HCT116 (cell line): ENCODE measurements around the gene CADPS. TPM values are rescaled to one million over a fixed set of nuclear protein-coding genes. Genes with fewer than 3 reads are reported as not detected.

Experiments used
- ATAC-seq: fragments of 200-7000 bp; cut with Tn5 transposase; 2 replicates; pipeline ENCODE4 v1.9.1; 2020; ENCODE audit warnings: mild to moderate bottlenecking, moderate library complexity
- BruUV-seq: library from RNA; stranded (reverse); fragments of 400-500 nt; replicated peaks from 2 replicates; lab custom pipeline; 2021; lab: Mats Ljungman, UMichigan
- CTCF ChIA-PET: fragments of 300-600 bp; sonication (Branson Sonifier 250); formaldehyde crosslinking; loops from one replicate; lab custom pipeline; 2021; ENCODE audit warnings: antibody characterized with exemption; lab: Charles Lee
- POLR2A ChIA-PET: fragments of 300-600, 350-600 bp; sonication (Branson Sonifier 250); formaldehyde crosslinking; loops from one replicate; lab custom pipeline; 2021; ENCODE audit warnings: antibody characterized with exemption; lab: Charles Lee
- RAD21 ChIA-PET, 2 experiments: fragments of 300-600 bp; sonication (Branson Sonifier 250); formaldehyde crosslinking; loops; one replicate each; lab custom pipeline; 2023; ENCODE audit warnings: low total read pairs in 2 of 2; ENCODE audit not compliant: uncharacterized antibody in 2 of 2, unreplicated experiment in 2 of 2, low non-redundant PET in 1 of 2; lab: Charles Lee
- DNase-seq: peaks from one replicate; pipeline ENCODE4 v3.0.0-alpha.2; 2010; ENCODE audit warnings: low read depth, low spot score
- H2AFZ ChIP-seq: fragments of 200-600 bp; shearing (Covaris generic), sonication (generic); 2 replicates; pipeline ENCODE4 v1.6.1; 2017; ENCODE audit warnings: low read depth, mixed run types, mixed read lengths, antibody characterized with exemption, low read length; ENCODE audit not compliant: poor library complexity, severe bottlenecking
- H3K27ac ChIP-seq: 2 replicates; pipeline ENCODE4 v1.5.1; 2012; ENCODE audit warnings: low read depth, low read length
- H3K27me3 ChIP-seq: fragments of 200-600 bp; sonication (generic); 2 replicates; pipeline ENCODE4 v1.6.1; 2016; ENCODE audit warnings: mixed run types, low read length, mixed read lengths; ENCODE audit not compliant: insufficient read depth
- H3K36me3 ChIP-seq, 2 experiments: fragments of 200-500 bp in 1 of 2; fragments of 200-600 bp in 1 of 2; sonication (Bioruptor generic) in 1 of 2; sonication (generic) in 1 of 2; 2 replicates each; pipeline versions ENCODE4 v1.5.1 to v1.6.1; 2014 to 2016; ENCODE audit warnings: low read length in 2 of 2, inconsistent platforms in 1 of 2, mixed read lengths in 1 of 2, mixed run types in 1 of 2; ENCODE audit not compliant: insufficient read depth in 2 of 2, control insufficient read depth in 1 of 2
- H3K4me1 ChIP-seq, 2 experiments: fragments of 200-600 bp in 1 of 2; sonication (generic) in 1 of 2; 2 replicates each; pipeline versions ENCODE4 v1.5.1 to v1.6.1; 2012 to 2017; ENCODE audit warnings: low read length in 2 of 2, inconsistent platforms in 1 of 2, mild to moderate bottlenecking in 1 of 2, mixed read lengths in 1 of 2, mixed run types in 1 of 2, moderate library complexity in 1 of 2; ENCODE audit not compliant: insufficient read depth in 2 of 2, control insufficient read depth in 1 of 2
- H3K4me2 ChIP-seq: fragments of 200-600 bp; sonication (generic); 2 replicates; pipeline ENCODE4 v1.6.1; 2017; ENCODE audit warnings: mixed run types, low read length, mixed read lengths
- H3K4me3 ChIP-seq, 2 experiments: fragments of 200-600 bp in 1 of 2; sonication (generic) in 1 of 2; replicated peaks in 1 of 2; 2 replicates each; pipeline ENCODE4 v1.5.1; 2011 to 2016; ENCODE audit warnings: low read length in 2 of 2, control low read depth in 1 of 2, low read depth in 1 of 2, mild to moderate bottlenecking in 1 of 2, mixed read lengths in 1 of 2, mixed run types in 1 of 2
- H3K79me2 ChIP-seq: fragments of 200-600 bp; sonication (generic); 2 replicates; pipeline ENCODE4 v1.6.1; 2017; ENCODE audit warnings: mild to moderate bottlenecking, mixed run types, low read length, moderate library complexity, mixed read lengths; ENCODE audit not compliant: insufficient read depth
- H3K9ac ChIP-seq: fragments of 200-600 bp; sonication (generic); 2 replicates; pipeline ENCODE4 v1.6.1; 2016; ENCODE audit warnings: low read length, mixed read lengths
- H3K9me2 ChIP-seq: fragments of 200-600 bp; sonication (generic), shearing (Covaris generic); 2 replicates; pipeline ENCODE4 v1.6.1; 2017; ENCODE audit warnings: mixed run types, mild to moderate bottlenecking, moderate library complexity; ENCODE audit not compliant: insufficient read depth
- H3K9me3 ChIP-seq, 2 experiments: fragments of 200-500 bp in 1 of 2; fragments of 200-600 bp in 1 of 2; sonication (Bioruptor generic) in 1 of 2; sonication (generic) in 1 of 2; 2 replicates each; pipeline ENCODE4 v1.6.1; 2014 to 2017; ENCODE audit warnings: low read length in 2 of 2, mixed read lengths in 2 of 2, inconsistent platforms in 1 of 2, low read depth in 1 of 2, mild to moderate bottlenecking in 1 of 2, mixed run types in 1 of 2, moderate library complexity in 1 of 2; ENCODE audit not compliant: control insufficient read depth in 1 of 2, insufficient read depth in 1 of 2
- H4K20me1 ChIP-seq: fragments of 200-600 bp; sonication (generic), shearing (Covaris generic); 2 replicates; pipeline ENCODE4 v1.6.1; 2017; ENCODE audit warnings: mixed run types, mild to moderate bottlenecking, moderate library complexity; ENCODE audit not compliant: insufficient read depth
- CBX3 ChIP-seq: IDR thresholded peaks from 2 replicates; pipeline ENCODE4 v1.6.1; 2012; ENCODE audit warnings: low read depth
- EGR1 ChIP-seq: IDR thresholded peaks from 2 replicates; pipeline ENCODE4 v1.6.1; 2012; ENCODE audit warnings: low read depth
- EZH2 ChIP-seq: fragments of 200-600 bp; sonication (generic); IDR thresholded peaks from 2 replicates; pipeline ENCODE4 v1.6.1; 2017; ENCODE audit warnings: antibody characterized with exemption, mixed run types
- EZH2phosphoT487 ChIP-seq: fragments of 200-600 bp; IDR thresholded peaks from 2 replicates; pipeline ENCODE4 v1.6.1; 2018; ENCODE audit warnings: antibody characterized with exemption, borderline replicate concordance
- SRF ChIP-seq: IDR thresholded peaks from 2 replicates; pipeline ENCODE4 v1.6.1; 2012; ENCODE audit warnings: low read depth
- TCF7L2 ChIP-seq: IDR thresholded peaks from 2 replicates; pipeline ENCODE4 v1.7.0; 2011; ENCODE audit warnings: borderline replicate concordance, inconsistent platforms; ENCODE audit not compliant: insufficient read depth, insufficient read length; ENCODE audit errors: extremely low read depth
- YY1 ChIP-seq: IDR thresholded peaks from 2 replicates; pipeline ENCODE4 v1.6.1; 2011; ENCODE audit warnings: low read length, low read depth, moderate library complexity, mild to moderate bottlenecking; ENCODE audit not compliant: insufficient replicate concordance; ENCODE audit errors: extremely low read depth
- ZNF274 ChIP-seq: fragments of 200-500 bp; sonication (Bioruptor generic); IDR thresholded peaks from 2 replicates; pipeline ENCODE4 v1.6.1; 2014; ENCODE audit warnings: mild to moderate bottlenecking, low read depth, low read length, inconsistent platforms
- intact Hi-C: fragments of 100-400 bp; cut with micrococcal nuclease; formaldehyde crosslinking; loops from 2 replicates; pipeline ENCODE4 v1.10.0; 2022
- total RNA-seq: library from RNA; stranded (reverse); gene quantifications from one replicate; pipeline ENCODE4 v1.2.1, GENCODE V29; 2021; ENCODE audit not compliant: unreplicated experiment

The CADPS gene
- total RNA-seq, 1 experiment from 2014 or later, result not detected

- H3K27ac ChIP-seq, result no peak overlapping the region
- H3K4me1 ChIP-seq, result no peaks in the 10 kb centered on the region; a peak in 1 of 4 replicates
- ChIA-PET RAD21 (no interaction called here), CTCF (no interaction called here), POLR2A (no interaction called here)
- H3K9me2 ChIP-seq, result no peaks in the 10 kb centered on the region
- H3K9me3 ChIP-seq, result no peaks in the 10 kb centered on the region
- intact Hi-C loops, result no loop called here
- H3K4me2 ChIP-seq, result no peak overlapping the region
- H4K20me1 ChIP-seq, result no peaks in the 10 kb centered on the region
- no peak for ATAC-seq
- no peaks in the 10 kb centered on the region for H3K79me2 ChIP-seq
- no peak overlapping the region for H3K4me3 ChIP-seq
- H3K9ac ChIP-seq, result no peak overlapping the region
- no peak for DNase-seq
- H2AFZ ChIP-seq, result no peak overlapping the region
- no peak for TF ChIP-seq EZH2
- no peak for TF ChIP-seq SRF
- TF ChIP-seq ZNF274, result no peak
- no peak for TF ChIP-seq CBX3
- TF ChIP-seq EGR1, result no peak
- TF ChIP-seq EZH2phosphoT487, result no peak
- no peak for TF ChIP-seq TCF7L2
- TF ChIP-seq YY1, result no peak
- BruUV-seq, result no TSS peak
- H3K36me3 ChIP-seq, result no peaks in the 10 kb centered on the region
- peaks cover 47% of the 10 kb centered on the region for H3K27me3 ChIP-seq
Measured at GRCh38 chr3:62548528-62549205, 326.5 kb downstream of the CADPS start.

- Histone ChIP-seq H3K4me1 (no peaks in the 10 kb centered on the region; a peak in 1 of 4 replicates), H3K27me3 (peaks cover 53% of the 10 kb centered on the region), H3K79me2 (no peaks in the 10 kb centered on the region)
- DNase-seq, result no peak
- TF ChIP-seq YY1 (no peak), SRF (no peak)
- TF ChIP-seq, all 23 proteins: peak for 0
- H3K9me2 ChIP-seq, result no peaks in the 10 kb centered on the region
- H3K9me3 ChIP-seq, result no peaks in the 10 kb centered on the region
- ATAC-seq, result no peak
- POLR2A ChIA-PET, result no interaction called here
- no peak overlapping the region for H3K4me3 ChIP-seq
- no peak overlapping the region for H2AFZ ChIP-seq
- intact Hi-C loops, result no loop called here
- RAD21 ChIA-PET, result no interaction called here
- BruUV-seq, result no TSS peak
- no peak overlapping the region for H3K4me2 ChIP-seq
- CTCF ChIA-PET, result no interaction called here
- H3K9ac ChIP-seq, result no peak overlapping the region
- no peak overlapping the region for H3K27ac ChIP-seq
- no peaks in the 10 kb centered on the region for H3K36me3 ChIP-seq
- no peaks in the 10 kb centered on the region for H4K20me1 ChIP-seq
Measured at GRCh38 chr3:62546266-62546665, 328.9 kb downstream of the CADPS start.
